ENCODE measurements around the gene TMEM208. TPM values are rescaled to one million over a fixed set of nuclear protein-coding genes. Genes with fewer than 3 reads are reported as not detected.

TMEM208 gene
- total and polyA plus RNA-seq, 2 of the 8 experiments (the other 6 are each of a cell fraction or from before 2014, with no cell fraction given), result 37.7 to 100.0 TPM

DNA sequence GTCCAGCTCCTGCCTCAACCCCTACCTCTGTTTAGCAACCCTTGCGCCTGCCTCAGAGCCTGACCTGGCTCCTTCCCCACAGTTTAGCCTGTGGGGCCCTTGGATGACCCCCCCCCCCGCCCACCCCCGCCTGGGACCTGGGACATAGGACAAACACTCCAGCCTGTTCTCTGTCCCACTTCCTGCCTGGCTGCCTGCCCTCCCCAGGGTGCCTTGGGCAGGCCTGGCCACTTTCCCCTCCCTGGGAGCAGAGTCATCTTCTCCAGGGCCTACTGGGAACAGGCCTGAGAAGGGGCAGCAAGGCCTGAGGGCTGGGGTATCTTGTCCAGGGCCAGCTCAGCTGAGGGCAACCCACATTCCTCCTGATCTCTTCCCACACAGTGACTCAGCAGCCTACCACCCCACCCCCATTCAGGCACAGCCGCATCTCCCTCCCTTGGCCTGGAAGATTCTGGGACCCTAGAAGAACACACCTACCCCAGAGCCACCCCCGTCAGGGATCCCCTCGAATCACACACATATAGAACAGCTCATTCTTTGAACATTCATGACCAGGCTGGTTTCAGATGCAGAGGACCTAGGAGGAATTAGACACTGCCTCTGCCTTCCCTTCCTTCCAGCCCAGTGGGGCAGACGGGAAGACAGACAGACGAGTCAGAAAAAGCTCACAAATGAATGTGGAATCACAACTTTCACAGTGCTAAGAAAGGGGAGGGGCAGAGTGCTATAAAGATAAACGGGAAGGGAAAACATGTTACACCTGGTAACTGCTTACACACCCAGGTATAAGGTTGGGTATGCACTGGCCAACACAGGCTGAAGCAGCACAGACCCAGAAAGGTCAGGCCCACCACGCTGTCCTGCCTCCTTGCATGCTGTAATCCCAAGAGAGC is 14.3 kb downstream of the TMEM208 start:
- Histone ChIP-seq H3K18ac (ENCODE audit: extremely low read depth, low read length) (peak overlapping the region; percentile 78), H4K91ac (replicated peaks; ENCODE audit: insufficient read length, low read length) (peak overlapping the region; percentile 39), H3K23me2 (ENCODE audit: low read depth, low read length) (peaks cover under 1% of the 10 kb centered on the region; the same call in 1 of the 2 replicates), H2AK5ac (ENCODE audit: low read depth, low read length) (peak overlapping the region; percentile 94), H3K23ac (ENCODE audit: insufficient read length) (no peak overlapping the region), H2BK120ac (replicated peaks; ENCODE audit: low read depth, low read length) (no peak overlapping the region), H3K4ac (replicated peaks; ENCODE audit: insufficient read length, low read depth, low read length) (no peak overlapping the region), H3K79me2 (ENCODE audit: control insufficient read depth in 1 of 2, insufficient read depth in 2 of 2, low read length in 2 of 2) (peaks cover 0 to 21% of the 10 kb centered on the region in 2 experiments; a peak in 2 of 4 replicates), H2BK5ac (ENCODE audit: low read depth, low read length) (peak overlapping the region; percentile 41), H2BK20ac (ENCODE audit: low read length) (0 out of 2 replicates have a peak overlapping the region, but pooled peaks have one; percentile 48), H3K9ac (replicated peaks in 1 of 4; ENCODE audit: extremely low read depth in 1 of 4, low read depth in 3 of 4, low read length in 3 of 4) (peak overlapping the region in 3 of 4 experiments; percentile 14 to 46 (median 25); a peak in 3 of 7 replicates), H3K4me2 (ENCODE audit: insufficient read depth in 1 of 2, low read depth in 2 of 2, low read length in 2 of 2) (peak overlapping the region in 1 of 2 experiments; percentile 44), H3K27ac (ENCODE audit: low read depth, low read length) (peak overlapping the region; percentile 46; the same call in 1 of the 2 replicates), H2BK15ac (ENCODE audit: low read length) (0 out of 2 replicates have a peak overlapping the region, but pooled peaks have one; percentile 61), H4K20me1 (replicated peaks in 1 of 2; ENCODE audit: control insufficient read depth in 1 of 2, insufficient read depth in 2 of 2, low read length in 2 of 2) (peaks cover 0 to 6% of the 10 kb centered on the region in 2 experiments), H4K8ac (ENCODE audit: extremely low read depth, insufficient read depth, low read length) (no peak overlapping the region), H3K4me1 (replicated peaks in 1 of 4; ENCODE audit: control insufficient read depth in 3 of 4, insufficient read depth in 4 of 4, low read length in 3 of 4) (peaks cover 12 to 23% (median 14%) of the 10 kb centered on the region in 4 experiments), H3K27me3 (replicated peaks in 1 of 4; ENCODE audit: control insufficient read depth in 3 of 4, extremely low read depth in 1 of 4, insufficient read depth in 3 of 4, low read length in 3 of 4) (no peaks in the 10 kb centered on the region), H2AFZ (ENCODE audit: low read length) (no peak overlapping the region), H3K79me1 (ENCODE audit: low read depth, low read length) (peaks cover 18% of the 10 kb centered on the region), H3K56ac (replicated peaks; ENCODE audit: insufficient read length, low read depth, low read length) (no peak overlapping the region), H2BK12ac (ENCODE audit: low read depth, low read length) (peak overlapping the region; percentile 94), H3K36me3 (ENCODE audit: control insufficient read depth in 2 of 4, insufficient read depth in 4 of 4, low read length in 3 of 4) (peaks cover 5 to 12% (median 6%) of the 10 kb centered on the region in 4 experiments; a peak in 4 of 8 replicates), H3K4me3 (ENCODE audit: extremely low read depth in 1 of 4, insufficient read depth in 2 of 4, low read depth in 3 of 4, low read length in 4 of 4) (no peak overlapping the region), H3K9me3 (ENCODE audit: insufficient read depth in 2 of 2, low read depth in 1 of 2, low read length in 1 of 2) (no peaks in the 10 kb centered on the region), H3K14ac (ENCODE audit: insufficient read length) (no peak overlapping the region), H4K5ac (ENCODE audit: insufficient read length, low read depth, low read length) (no peak overlapping the region)
- DNase-seq (ENCODE audit: low read depth in 1 of 2, low spot score in 2 of 2), result no peak
- ChIA-PET POLR2A (ENCODE audit: partially characterized antibody) (interaction anchor here (1.0 to 1.7 kb wide), 3 partner anchors 9 to 13 kb away, joined by 3 to 5 read pairs (median 3); no protein-coding TSS in a partner anchor), CTCF (ENCODE audit: partially characterized antibody) (interaction anchor here (1.0 to 1.6 kb wide), 3 partner anchors 37 to 145 kb away, joined by 3 to 6 read pairs (median 4); no protein-coding TSS in a partner anchor)
- TF ChIP-seq MAFK (IDR thresholded peaks at IDR 0.05; ENCODE audit: low read depth, low read length) (peak; percentile 82; the same call in 1 of the 2 replicates), TEAD4 (IDR thresholded peaks at IDR 0.05; ENCODE audit: low read depth, low read length) (peak; percentile 27; the same call in 1 of the 2 replicates), BACH1 (IDR thresholded peaks at IDR 0.05; ENCODE audit: low read length) (peak; percentile 93)
- TF ChIP-seq, protein P1, sequence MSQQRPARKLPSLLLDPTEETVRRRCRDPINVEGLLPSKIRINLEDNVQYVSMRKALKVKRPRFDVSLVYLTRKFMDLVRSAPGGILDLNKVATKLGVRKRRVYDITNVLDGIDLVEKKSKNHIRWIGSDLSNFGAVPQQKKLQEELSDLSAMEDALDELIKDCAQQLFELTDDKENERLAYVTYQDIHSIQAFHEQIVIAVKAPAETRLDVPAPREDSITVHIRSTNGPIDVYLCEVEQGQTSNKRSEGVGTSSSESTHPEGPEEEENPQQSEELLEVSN (IDR thresholded peaks at IDR 0.05), result no peak
- no peak for FAIRE-seq
- WGBS, 2 experiments (ENCODE audit: extremely low coverage in 1 of 2, insufficient coverage in 1 of 2, insufficient read length in 1 of 2, insufficient replicate concordance in 2 of 2, low coverage in 1 of 2, low lambda C conversion rate in 2 of 2, missing lambda C conversion rate in 1 of 2), result 76% methylated on average over 7 of the region's 10 CpGs; no CpG with 5 or more reads in 1 of the 2 experiments
